Endodermal cell (in vitro differentiated cells): ENCODE measurements around the gene XRN2. TPM values are rescaled to one million over a fixed set of nuclear protein-coding genes. Genes with fewer than 3 reads are reported as not detected.
A peak's percentile ranks its signal among the peaks of the same experiment; 100 is the strongest.

Experiments
- DNase-seq: peaks from one replicate; pipeline ENCODE4 v3.0.0-alpha.2; 2017
- H3K27ac ChIP-seq: 2 replicates; pipeline ENCODE4 v1.5.1; 2013; ENCODE audit warnings: mild to moderate bottlenecking, low read depth, low read length, moderate library complexity
- H3K27me3 ChIP-seq: 2 replicates; pipeline ENCODE4 v1.6.1; 2013; ENCODE audit warnings: mild to moderate bottlenecking, low read length, moderate library complexity; ENCODE audit not compliant: insufficient read depth, control insufficient read depth, poor library complexity, severe bottlenecking
- H3K36me3 ChIP-seq: 2 replicates; pipeline ENCODE4 v1.7.0; 2013; ENCODE audit warnings: mild to moderate bottlenecking, low read length, moderate library complexity; ENCODE audit not compliant: control insufficient read depth, insufficient read depth
- H3K4me1 ChIP-seq: one replicate; pipeline ENCODE4 v1.7.0; 2013; ENCODE audit warnings: low read length; ENCODE audit not compliant: control insufficient read depth, insufficient read depth
- H3K4me3 ChIP-seq: 2 replicates; pipeline ENCODE4 v1.5.1; 2013; ENCODE audit warnings: mild to moderate bottlenecking, low read length, moderate library complexity
- H3K9ac ChIP-seq: 2 replicates; pipeline ENCODE4 v1.6.1; 2013; ENCODE audit warnings: mild to moderate bottlenecking, low read length, moderate library complexity; ENCODE audit not compliant: poor library complexity, severe bottlenecking; ENCODE audit errors: extremely low read depth
- H3K9me3 ChIP-seq: 2 replicates; pipeline ENCODE4 v1.6.1; 2013; ENCODE audit warnings: mild to moderate bottlenecking, low read length, moderate library complexity; ENCODE audit not compliant: control insufficient read depth
- H3K27ac Mint-ChIP-seq: 2 replicates; pipeline ENCODE4 v1.8.0; 2020; ENCODE audit warnings: mixed read lengths
- H3K27me3 Mint-ChIP-seq: 2 replicates; pipeline ENCODE4 v1.8.0; 2021; ENCODE audit warnings: mild to moderate bottlenecking, mixed read lengths; ENCODE audit not compliant: insufficient read depth
- H3K36me3 Mint-ChIP-seq: 2 replicates; pipeline ENCODE4 v1.8.0; 2020; ENCODE audit warnings: low read depth, mixed read lengths
- H3K4me1 Mint-ChIP-seq: 2 replicates; pipeline ENCODE4 v1.8.0; 2020; ENCODE audit warnings: mixed read lengths
- H3K4me3 Mint-ChIP-seq: 2 replicates; pipeline ENCODE4 v1.8.0; 2020; ENCODE audit warnings: mild to moderate bottlenecking, moderate library complexity, mixed read lengths
- H3K9me3 Mint-ChIP-seq: 2 replicates; pipeline ENCODE4 v1.8.0; 2020; ENCODE audit warnings: mild to moderate bottlenecking, mixed read lengths
- WGBS, 2 experiments: methylation state at CpG; one replicate each; pipeline versions ENCODE4 v1.1.5 to v1.1.7; 2013; ENCODE audit warnings: missing lambda C conversion rate in 2 of 2, mixed read lengths in 1 of 2; ENCODE audit not compliant: insufficient coverage in 1 of 2, insufficient read length in 1 of 2; 5-methylcytosine and 5-hydroxymethylcytosine counted together
- total RNA-seq, 2 donors: library from RNA; stranded (reverse); fragmentation: NEBNext Ultra II Directional in 1 of 2; extraction: Animal tissue kit (Norgen Biotek cat#: 25700) in 1 of 2; gene quantifications; 2 replicates in 1 of 2; 3 replicates in 1 of 2; pipeline ENCODE4 v1.2.1, GENCODE V29; 2021
- TF ChIP-seq, protein P1 (sequence below): fragments of 200-600 bp; sonication (generic); conservative IDR thresholded peaks from 2 replicates; pipeline ENCODE4 v1.5.0; 2021; ENCODE audit warnings: antibody characterized with exemption, mild to moderate bottlenecking

XRN2 gene
- total RNA-seq, 2 donors from 2014 or later = 91.5 to 101 TPM

DNA sequence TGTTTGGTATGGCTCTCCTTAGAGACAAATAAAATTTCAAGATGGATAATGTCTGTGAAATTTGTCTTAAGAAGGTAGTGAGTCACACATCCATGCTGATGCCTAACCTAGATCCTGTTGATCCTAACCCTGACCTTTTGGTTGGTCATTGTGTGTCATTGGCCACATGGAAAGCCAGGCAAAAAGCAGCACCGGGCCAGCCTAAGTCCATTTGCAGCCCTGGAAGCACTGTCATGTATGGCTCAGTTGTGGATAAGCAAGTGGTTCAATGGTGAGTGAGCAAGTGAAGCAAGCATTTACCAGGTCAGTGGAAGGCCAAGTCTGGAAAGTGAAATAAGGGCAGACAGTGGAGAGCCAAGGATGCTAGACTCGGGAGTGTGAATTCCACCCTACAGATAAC lies 12.1 kb upstream of the XRN2 start:
- no peaks in the 10 kb centered on the region for H3K36me3 ChIP-seq
- no peak overlapping the region for H3K9ac ChIP-seq
- Mint-ChIP-seq H3K9me3 (no peaks in the 10 kb centered on the region), H3K27me3 (no peaks in the 10 kb centered on the region), H3K4me3 (no peak overlapping the region), H3K36me3 (no peaks in the 10 kb centered on the region), H3K4me1 (peaks cover 7% of the 10 kb centered on the region), H3K27ac (no peak overlapping the region)
- WGBS, 2 experiments = 87% methylated on average over 2 of the region's 2 CpGs; no CpG with 5 or more reads in 1 of the 2 experiments
- H3K27me3 ChIP-seq = no peaks in the 10 kb centered on the region
- TF ChIP-seq, protein P1, sequence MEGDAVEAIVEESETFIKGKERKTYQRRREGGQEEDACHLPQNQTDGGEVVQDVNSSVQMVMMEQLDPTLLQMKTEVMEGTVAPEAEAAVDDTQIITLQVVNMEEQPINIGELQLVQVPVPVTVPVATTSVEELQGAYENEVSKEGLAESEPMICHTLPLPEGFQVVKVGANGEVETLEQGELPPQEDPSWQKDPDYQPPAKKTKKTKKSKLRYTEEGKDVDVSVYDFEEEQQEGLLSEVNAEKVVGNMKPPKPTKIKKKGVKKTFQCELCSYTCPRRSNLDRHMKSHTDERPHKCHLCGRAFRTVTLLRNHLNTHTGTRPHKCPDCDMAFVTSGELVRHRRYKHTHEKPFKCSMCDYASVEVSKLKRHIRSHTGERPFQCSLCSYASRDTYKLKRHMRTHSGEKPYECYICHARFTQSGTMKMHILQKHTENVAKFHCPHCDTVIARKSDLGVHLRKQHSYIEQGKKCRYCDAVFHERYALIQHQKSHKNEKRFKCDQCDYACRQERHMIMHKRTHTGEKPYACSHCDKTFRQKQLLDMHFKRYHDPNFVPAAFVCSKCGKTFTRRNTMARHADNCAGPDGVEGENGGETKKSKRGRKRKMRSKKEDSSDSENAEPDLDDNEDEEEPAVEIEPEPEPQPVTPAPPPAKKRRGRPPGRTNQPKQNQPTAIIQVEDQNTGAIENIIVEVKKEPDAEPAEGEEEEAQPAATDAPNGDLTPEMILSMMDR = no peak
- DNase-seq = no peak
- no peak overlapping the region for H3K27ac ChIP-seq
- no peaks in the 10 kb centered on the region for H3K4me1 ChIP-seq
- H3K4me3 ChIP-seq = no peak overlapping the region
- H3K9me3 ChIP-seq = no peaks in the 10 kb centered on the region

DNA sequence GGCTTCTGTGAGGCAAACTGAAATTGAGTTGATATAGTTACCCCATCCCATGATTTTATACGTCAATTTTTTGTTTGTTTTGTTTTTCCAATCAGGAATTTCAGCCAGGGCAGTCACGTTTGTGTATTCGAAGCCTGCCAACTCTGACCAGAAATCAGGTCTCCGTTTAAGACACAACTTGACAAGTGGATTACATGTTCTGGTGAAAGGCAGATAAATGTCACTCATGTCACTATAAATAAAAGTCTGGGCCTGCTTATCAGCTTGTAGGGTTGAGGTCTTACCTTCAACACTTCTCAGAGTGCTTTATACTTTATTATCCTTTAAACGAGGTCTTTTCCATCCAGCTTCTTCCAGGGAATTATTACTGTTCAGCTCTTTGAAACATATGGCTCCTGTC lies 8.4 kb upstream of the XRN2 start:
- Mint-ChIP-seq H3K4me3 (no peak overlapping the region), H3K9me3 (no peaks in the 10 kb centered on the region), H3K27ac (no peak overlapping the region), H3K4me1 (no peaks in the 10 kb centered on the region), H3K27me3 (no peaks in the 10 kb centered on the region), H3K36me3 (no peaks in the 10 kb centered on the region)
- Histone ChIP-seq H3K27ac (no peak overlapping the region), H3K36me3 (no peaks in the 10 kb centered on the region), H3K4me3 (no peak overlapping the region), H3K9ac (no peak overlapping the region), H3K27me3 (no peaks in the 10 kb centered on the region), H3K9me3 (no peaks in the 10 kb centered on the region), H3K4me1 (no peaks in the 10 kb centered on the region)
- 91 to 93% methylated on average over 5 of the region's 5 CpGs for WGBS, 2 experiments
- no peak for DNase-seq
- TF ChIP-seq, protein P1 = no peak

DNA sequence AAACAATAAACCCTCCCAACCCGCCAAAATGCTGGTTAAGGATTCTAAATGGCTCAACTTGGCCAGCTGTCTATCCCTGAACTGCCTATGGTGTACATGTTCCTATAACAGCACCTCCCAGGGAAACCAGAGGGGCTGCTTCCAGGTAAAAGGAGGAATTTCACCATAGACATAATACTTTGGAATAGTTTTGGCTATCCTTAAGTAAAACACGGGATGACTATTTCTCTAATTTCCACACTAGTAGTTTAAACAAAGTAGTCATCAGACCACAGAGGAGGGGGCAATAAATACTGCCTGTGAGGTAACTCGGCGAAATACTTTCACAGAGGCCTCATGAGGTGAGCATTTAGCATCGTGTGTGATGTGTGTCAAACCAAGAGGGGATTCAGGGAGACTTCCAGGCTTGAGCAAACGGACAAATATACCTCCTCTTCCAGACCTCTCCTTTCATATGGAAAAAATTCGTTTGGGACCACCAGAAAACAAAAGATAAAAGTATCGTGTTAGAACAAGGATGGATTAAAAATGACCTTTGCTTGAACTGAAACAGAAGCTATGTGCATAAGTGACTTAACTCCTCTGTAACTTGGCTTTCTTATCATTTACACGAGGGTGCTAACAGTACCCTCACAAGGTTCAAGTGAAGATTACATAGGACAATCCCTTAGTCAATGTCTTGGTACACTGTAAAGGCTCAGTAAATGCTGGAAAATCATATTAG lies 1.0 kb upstream of the XRN2 start:
- Mint-ChIP-seq H3K27me3 (no peaks in the 10 kb centered on the region), H3K9me3 (no peaks in the 10 kb centered on the region), H3K4me1 (peaks cover 13% of the 10 kb centered on the region), H3K36me3 (peaks cover 6% of the 10 kb centered on the region), H3K4me3 (peak overlapping the region; percentile 97), H3K27ac (peak overlapping the region; percentile 3)
- no peaks in the 10 kb centered on the region for H3K36me3 ChIP-seq
- no peak overlapping the region for H3K27ac ChIP-seq
- H3K9me3 ChIP-seq = no peaks in the 10 kb centered on the region
- peaks cover 6% of the 10 kb centered on the region for H3K4me1 ChIP-seq
- H3K4me3 ChIP-seq = peak overlapping the region; percentile 93
- peak overlapping the region; percentile 88 for H3K9ac ChIP-seq
- DNase-seq = no peak
- no peaks in the 10 kb centered on the region for H3K27me3 ChIP-seq
- TF ChIP-seq, protein P1 = no peak
- WGBS, 2 experiments = 70 to 82% methylated on average over 5 to 9 of the region's 9 CpGs
